Midbrain (tissue), 1 donor: ENCODE data around the gene AFG1L.
"Not testable (repeated sequence)": the region's sequence is repeated elsewhere in the genome, so short reads cannot be mapped to it uniquely, and the experiment has no call there.

Experiments
- DNase-seq: peaks from one replicate; lab custom pipeline; 2025; lab: John Stamatoyannopoulos, UW

Gene AFG1L

DNA sequence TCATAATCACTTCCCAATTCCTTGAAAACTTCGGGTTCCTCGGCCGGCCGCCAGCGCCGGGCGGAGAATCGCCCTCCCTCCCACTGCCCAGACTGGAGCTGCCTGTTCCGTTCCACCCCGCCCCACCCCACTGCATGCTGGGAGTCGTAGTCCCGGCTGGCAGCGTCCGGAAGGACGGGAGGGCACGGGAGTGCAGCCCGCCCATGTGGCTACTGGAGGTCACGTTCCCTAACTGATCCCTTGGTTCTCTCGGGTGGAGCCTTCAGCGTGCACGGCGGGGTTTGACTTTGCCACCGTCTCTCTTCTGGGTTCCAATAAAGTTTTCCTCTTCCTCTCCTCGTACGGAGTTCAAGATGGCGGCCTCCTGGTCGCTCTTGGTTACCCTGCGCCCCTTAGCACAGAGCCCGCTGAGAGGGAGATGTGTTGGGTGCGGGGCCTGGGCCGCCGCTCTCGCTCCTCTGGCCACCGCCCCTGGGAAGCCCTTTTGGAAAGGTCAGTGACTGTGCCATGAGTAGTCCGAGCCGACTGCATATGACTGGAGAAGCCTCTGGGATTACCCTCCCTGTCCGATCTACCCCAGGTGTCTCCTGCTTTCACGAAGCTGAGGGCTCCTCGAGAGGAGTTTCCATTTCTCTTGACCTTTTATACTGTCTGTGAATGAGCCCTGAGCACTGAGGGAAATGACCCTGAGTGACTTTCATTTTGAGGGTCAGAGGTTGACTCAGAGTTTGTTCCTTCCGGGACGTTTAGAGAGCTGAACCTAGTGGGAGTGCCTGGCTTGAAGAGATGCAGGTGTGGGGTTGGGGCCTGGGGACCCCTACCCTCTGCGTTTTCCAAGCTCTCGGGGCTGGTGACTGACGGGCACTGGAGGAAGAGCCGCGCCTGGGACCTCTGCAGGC, at the start of gene AFG1L:
Gene AFG1L (plus strand): TSS at position 328 of the 899 bp plus-strand sequence. CDS start 26 bp downstream, at position 354.
- DNase-seq, result peak; percentile 92

DNA sequence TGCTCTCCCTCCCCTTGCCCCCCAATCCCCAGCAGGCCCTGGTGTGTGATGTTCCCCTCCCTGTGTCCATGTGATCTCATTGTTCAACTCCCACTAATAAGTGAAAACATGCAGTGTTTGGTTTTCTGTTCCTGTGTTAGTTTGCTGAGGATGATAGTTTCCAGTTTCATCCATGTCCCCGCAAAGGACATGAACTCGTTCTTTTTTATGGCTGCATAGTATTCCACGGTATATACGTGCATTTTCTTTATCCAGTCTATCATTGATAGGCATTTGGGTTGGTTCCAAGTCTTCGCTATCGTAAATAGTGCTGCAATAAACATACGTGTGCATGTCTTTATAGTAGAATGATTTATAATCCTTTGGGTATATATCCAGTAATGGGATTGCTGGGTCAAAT, 49.8 kb upstream of the AFG1L start:
- not testable (repeated sequence) for DNase-seq

DNA sequence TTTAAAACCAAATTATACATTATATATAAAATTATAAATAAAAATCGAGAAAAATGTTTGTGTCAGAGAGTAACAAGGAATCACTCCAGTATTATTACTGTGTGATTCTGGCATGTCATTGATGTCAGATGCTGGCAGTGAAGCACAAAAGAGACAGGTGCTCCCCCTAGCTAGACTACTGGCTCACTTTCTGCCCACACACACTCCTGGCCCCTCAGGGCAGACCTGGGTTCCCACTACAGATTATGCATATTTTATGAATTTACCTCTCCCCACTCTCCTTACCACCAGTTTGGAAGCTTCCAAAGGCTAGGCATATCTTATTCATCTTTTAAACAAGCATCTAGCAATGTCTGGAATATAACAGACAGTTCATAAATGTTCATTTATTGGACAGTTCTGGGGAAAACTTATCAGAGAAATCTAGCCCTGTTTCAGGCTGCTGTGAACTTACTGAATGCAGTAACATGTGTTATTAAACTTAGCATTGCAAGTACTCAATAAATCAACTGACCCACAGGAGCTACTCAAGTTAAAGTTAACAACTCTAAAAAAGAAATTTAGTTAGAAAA, 46.8 kb upstream of the AFG1L start:
- no peak for DNase-seq

DNA sequence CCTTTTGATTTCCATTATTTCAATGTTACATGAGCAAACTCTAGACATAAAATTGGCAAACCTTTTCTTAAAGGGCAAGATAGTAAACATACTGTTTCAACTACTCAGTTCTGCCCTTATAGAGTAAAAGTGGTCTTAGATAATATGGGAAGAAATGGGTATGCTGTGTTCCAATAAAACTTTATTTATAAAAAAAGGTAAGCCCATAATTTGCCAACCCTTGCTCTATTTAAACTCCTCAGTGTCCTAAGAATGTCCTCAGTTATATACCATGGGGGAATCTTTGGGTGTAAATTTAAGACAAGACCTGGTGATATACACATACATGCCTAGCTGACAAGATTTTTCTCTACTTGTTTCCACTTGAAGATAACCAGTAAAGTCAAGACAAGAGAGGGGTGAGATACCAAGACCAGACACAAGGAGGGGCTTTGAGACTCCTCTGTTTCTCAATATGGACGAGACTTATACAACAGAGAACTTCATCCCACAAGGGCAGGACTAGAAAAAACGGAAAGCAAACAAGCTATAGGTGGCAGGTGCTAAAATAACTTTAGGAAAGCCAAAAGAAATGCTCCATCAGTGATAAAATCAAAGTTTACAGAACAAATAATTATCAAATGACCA, 44.5 kb upstream of the AFG1L start:
- no peak for DNase-seq

DNA sequence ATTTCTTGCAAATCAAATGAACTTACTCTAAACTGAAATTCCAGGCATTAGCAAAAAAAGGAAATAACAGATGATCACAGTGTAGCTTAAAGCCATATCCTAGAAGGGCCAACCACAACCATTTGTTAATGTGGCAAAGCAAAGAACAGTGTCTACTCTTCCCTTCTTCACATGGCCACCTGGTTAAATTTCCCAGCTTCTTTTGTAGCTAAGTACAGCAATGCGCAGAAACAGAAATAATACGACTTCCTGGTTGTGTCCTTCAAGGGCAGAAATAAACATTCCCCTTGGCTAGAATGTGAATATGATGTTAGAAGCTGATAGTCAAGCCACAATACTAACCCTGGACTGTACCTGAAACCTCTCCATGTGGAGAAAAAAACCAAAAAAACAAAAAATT, 43.6 kb upstream of the AFG1L start:
- DNase-seq, result no peak

DNA sequence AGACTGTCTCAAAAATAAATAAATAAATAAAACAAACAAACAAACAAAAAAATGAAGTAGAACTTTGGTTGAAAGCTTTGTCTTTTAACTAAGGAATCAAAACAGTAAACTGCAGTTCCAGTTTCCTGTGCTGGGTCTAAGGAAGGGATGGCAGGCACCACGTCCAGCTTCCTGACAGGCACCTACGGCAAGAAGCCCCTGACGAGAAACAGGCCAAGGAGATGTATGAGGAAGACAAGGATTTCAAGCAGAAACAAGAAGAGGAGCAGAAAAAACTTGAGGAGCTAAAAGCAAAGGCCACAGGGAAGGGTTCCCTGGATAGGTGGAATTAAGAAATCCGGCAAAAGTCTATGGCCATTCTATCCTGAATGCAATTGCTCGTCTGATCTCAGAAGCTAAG, 42.8 kb upstream of the AFG1L start:
- DNase-seq, result no peak

DNA sequence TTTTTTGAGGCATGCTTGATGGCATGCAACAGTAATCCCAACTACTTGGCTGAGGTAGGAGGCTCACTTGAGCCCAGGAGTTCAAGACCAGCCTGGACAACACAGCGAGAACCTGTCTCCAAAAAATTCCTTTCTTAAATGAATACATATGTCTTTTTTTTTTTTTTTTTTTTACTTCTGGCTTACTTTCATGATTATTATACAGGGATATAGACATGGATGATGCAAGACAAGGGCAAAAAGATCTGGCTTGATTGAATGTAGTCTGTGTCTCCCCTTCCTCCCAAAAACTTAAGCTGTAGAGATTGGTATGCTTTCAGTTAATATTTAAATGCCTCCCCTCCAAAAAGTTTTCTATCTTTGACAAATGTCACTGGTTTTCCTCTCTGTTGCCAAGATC, 41.6 kb upstream of the AFG1L start:
- no peak for DNase-seq

DNA sequence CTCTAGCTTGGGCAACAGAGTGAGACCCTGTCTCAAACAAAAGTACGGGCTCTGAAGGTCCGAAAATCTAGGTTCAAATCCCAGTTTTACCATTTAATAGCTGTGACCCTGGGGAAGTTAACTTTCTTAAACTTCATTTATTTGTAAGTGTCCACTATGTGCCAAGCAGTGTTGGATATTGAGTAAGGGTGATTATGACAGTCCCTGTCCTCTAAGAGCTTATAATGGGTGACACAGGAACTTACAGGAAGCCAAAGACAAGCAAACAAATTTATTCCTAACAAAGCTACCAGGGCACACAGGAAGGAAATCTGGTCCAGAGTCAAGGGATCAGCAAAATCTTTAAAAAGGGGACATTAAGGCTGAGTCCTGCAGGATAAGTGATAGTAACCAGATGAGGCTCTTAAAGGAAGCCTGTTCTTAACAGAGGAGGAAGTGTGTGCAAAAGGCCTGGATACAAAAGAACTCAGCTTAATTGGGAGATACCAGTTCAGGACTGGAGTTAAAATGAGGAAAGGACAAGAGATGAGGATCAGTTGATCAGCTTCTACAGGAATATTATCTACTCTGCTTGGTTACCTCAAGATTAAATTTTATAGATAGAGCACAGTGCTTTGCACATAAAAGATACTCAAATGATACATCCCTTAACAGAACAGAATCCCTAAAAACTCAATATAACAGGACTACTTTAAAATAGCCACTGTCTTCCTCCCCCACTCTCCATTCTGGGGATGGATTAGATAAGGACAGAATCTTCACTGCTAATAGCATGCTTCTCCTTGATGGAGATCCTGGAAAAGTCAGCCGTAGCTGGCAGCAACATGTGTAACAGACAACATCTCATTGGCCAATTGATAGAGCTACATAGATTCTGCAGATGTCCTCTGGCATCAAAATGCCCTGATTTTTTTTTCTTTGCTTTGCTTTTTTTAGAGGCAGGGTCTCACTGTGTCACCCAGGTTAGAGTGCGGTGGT, 40.1 kb upstream of the AFG1L start:
- DNase-seq, result no peak

DNA sequence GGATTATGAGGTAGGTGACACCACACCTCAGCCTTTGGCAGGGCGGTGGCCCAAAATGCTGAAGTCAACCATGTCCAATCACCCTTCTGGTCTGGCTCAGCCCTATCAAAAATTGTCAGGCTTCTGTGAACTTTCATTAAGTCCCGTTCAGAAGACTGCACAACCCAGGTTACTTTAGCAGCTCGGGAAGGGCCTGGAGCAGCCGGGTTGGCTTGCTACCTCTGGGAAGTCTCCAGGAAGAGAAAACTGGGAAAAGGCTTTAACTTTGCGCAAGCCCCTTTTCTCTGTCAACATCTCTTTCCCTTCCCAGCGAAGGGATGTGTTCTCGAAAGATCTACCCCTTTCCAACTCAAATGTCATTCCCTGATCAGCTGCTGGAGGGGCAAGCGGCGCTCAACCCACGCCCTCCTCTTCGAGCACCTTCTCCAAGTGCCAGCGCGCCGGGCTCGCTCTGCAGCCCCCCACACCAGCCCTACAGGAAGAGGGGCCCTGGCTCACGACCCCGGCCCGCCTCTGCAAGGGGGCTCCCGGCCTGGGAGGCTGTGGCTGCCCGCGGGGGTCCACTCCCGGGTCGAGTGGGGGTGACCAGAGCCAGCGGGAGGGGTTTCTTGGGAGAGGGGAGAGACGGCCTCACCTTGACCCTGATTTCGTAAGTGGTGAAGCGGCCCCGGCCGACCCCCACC, 34.6 kb upstream of the AFG1L start:
- DNase-seq, result peak; percentile 55

DNA sequence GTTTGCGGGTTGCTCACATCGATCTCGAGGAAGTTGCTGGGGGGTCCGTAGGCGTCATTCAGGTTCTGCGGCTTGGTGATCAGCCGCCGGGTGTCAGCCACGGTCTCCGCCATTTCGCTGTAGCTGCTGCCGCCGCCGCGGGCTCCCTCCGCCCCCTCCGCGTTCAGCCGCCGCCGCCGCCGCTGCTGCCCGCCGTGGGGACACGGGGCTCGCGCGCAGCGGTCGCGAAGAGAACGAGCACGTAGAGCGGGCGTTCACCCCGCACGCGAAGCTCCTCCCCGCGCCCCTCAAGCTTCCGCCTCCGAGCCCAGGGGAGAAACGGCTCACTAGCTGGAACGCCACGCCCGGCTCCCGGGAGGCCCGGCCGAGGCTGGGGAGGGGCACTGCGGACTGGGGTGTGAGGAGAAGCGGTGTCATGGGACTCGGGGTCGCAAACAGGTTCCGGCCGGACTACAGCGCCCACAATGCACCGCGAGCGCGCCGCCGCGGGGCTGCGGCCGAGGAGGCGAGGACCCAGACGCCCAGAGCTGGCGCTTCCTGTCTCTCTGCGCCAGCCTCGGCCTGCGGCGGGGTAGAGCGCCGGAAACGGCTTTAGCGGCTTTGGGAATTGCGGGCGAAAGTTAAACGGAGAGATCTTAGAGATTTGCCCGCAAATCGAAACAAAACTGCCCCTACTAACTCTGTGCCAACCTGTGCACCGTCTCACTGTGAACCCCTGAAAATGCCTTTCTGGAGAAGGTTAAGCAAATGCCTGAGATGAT, 33.9 kb upstream of the AFG1L start, which contains the start of gene SNX3:
Gene SNX3 (minus strand): TSS at position 232 of the 761 bp plus-strand sequence. CDS start 119 bp downstream, at position 113.
- DNase-seq, result peak; percentile 94

DNA sequence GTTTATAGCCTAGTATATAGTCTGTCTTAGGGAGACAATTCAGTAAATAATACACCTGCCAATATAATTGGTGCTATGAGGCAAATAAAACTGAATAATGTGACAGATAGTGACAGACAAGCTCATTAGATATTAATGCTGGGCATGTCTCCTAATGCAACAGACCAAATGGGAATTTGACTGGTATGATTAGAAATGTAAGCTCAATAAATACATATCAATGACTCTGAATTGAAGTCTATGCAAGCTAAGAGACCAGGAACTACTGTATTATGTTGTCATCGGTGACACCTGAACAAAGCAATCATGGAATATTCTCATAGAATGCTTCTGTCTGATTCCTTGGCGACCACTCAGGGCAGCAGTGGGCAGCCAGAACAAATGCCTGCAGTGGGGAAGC, 31.5 kb upstream of the AFG1L start:
- DNase-seq, result no peak

DNA sequence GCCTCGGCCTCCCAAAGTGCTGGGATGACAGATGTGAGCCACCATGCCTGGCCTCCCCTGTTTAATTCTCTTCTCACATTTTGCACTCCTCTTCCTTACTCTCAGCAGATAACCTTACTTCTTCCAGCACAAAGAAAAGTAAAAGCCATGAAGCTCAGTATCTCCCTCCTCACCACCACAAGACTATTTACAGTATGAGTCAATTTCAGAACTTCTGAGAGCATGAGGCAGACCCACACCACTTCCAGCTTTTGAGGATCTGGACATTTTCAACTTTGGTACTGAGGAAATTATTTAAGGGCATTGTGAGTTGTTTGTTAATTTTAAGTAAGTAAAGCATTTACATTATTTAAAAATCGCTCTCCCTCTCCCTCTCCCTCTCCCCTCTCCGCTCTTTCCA, 26.0 kb upstream of the AFG1L start:
- no peak for DNase-seq

DNA sequence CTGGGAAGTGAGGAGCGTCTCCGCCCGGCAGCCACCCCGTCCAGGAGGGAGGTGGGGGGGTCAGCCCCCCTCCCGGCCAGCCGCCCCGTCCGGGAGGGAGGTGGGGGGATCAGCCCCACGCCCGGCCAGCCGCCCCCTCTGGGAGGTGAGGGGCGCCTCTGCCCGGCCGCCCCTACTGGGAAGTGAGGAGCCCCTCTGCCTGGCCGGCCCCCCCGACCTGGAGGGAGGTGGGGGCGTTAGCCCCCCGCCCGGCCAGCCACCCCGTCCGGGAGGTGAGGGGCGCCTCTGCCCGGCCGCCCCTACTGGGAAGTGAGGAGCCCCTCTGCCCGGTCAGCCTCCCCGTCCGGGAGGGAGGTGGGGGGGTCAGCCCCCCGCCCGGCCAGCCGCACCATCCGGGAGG, 24.9 kb upstream of the AFG1L start:
- not testable (repeated sequence) for DNase-seq

DNA sequence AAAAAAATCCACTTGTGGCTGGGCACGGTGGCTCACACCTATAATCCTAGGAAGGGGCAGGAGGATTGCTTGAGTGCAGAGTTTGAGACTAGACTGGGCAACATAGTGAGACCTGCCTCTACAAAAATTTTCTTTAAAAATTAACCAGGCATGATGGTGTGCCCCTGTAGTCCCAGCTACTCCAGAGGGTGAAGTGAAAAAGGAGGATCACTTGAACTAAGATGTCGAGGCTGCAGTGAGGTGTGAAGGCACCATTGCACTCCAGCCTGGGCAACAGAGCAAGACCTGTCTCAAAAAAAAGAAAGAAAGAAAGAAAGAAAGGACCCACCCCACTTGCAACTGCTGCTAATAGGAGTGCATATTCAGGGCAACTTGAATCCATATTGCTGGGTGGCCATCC, 20.3 kb upstream of the AFG1L start:
- no peak for DNase-seq

DNA sequence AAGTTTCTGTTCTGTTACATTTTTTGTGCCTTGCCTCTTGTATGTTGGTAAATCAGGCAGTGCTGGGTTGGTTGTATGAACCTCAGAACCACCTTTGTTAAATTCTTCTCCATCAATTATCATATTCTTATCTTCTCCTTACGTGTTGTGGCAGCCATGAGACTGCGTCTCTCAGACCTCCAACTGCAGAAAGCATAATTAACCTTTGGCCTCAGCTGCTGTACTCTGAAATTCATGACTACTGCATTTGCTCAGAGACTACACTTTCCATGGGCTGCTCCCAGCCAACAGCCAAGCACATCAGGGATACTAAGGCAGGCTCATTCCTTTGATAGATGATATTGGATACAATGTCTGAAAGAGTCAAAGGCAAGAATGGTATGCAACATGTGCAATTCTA, 18.9 kb upstream of the AFG1L start:
- DNase-seq, result no peak

DNA sequence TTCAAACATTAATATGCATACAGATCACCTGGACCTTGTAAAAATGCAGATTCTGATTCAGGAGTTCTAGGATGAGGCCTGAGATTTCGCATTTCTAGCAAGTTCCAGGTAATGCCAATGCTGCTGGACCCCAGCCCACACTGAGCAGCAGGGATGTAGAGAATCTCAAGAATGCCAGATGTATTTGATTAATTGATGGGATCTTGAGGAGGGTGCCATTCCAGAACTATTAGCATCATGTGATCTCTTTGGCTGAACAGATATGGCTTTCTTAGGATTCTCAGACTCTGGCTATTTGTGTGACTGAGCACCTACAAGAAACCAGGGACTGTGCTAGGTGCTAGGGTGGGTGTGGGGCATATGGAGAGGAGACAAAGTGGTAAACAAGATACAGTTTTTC, 17.6 kb upstream of the AFG1L start:
- no peak for DNase-seq

DNA sequence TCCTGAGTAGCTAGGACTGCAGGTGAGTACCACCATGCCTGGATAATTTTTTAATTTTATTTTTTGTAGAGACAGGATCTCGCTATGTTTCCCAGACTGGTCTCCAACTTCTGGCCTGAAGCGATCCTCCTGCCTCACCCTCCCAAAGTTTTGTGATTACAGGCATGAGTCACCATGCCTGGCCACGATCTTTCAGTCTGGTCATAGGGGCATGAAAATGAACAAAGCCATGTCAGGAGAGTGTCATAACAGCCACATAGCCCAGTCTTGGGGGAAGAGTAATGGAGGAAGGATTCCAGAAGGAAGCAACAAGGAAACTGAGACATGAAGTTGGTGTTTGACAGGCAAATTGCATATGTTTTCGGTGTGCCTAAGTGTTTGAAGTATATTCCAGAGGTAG, 17.0 kb upstream of the AFG1L start:
- DNase-seq, result no peak

DNA sequence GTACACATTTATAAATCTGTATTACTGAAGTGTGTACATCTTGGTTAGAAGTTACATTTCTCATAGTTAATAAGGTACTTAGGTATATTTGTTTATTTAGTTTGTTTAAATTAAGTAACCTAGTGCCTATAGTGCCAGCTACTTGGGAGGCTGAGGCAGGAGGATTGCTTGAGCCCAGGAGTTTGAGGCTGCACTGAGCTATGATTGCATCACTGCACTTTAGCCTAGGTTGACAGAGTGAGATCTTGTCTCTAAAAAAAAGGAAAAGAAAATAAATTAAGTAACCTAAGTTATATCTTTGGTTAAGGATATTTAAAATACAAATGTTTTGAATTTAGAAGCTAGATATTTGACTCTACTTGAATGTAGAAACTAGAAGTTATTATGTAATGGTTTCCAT, 9.5 kb upstream of the AFG1L start:
- DNase-seq, result no peak

DNA sequence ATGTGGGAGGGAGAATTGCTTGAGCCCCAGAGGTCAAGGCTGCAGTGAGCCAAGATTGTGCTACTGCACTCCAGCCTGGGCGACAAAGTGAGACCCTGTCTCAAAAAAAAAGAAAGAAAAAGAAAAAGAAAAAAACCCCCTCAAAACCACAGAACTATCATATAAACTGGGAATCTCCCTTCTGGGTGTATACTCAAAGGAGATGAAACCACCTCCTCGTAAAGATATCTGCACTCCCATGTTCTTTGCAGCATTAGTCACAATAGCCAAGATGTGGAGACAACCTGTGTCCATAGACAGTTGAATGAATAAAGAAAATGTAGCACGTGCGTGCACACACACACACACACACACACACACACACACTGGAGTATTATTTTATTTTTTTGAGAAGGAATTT, 8.5 kb upstream of the AFG1L start:
- no peak for DNase-seq

DNA sequence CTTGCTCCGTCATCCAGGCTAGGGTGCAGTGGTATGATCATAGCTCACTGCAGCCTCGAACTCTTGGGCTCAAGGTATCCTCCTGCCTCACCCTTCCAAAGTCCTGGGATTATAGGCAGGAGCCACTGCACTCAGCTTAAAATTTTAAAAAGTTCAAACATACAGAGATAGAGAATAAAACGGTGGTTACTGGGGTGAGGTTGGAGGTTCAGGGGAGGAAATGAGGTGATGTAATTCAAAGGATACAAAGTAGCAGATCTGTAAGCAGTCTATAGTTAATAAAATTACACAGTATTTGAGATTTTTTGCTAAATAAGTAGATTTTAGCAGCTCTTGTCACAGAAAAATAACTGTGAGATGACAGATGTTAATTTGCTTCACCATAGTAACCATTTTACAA, 7.5 kb upstream of the AFG1L start:
- no peak for DNase-seq

DNA sequence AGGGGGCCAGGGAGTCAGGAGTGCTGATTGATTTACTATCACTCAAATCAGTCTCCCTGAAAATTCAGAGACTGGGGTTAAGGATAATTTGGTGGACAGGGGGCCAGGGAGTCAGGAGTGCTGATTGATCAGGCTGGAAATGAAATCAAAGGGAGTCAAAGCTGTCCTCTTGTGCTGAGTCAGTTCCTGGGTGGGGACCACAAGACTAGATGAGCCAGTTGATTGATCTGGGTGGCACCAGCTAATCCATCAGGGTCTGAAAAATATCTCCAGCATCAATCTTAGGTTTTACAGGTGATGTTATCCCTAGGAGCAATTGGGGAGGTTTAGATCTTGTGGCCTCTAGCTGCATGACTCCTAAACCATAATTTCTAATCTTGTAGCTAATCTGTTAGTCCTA, 6.1 kb upstream of the AFG1L start:
- DNase-seq, result no peak
